Choroid plexus epithelial cell (primary cell): ENCODE results near the gene NECTIN1.

Source experiments
- DNase-seq: peaks from one replicate; pipeline ENCODE4 v3.0.0-alpha.2; 2010; ENCODE audit warnings: low read depth
- H3K4me3 ChIP-seq: 2 replicates; pipeline ENCODE4 v1.5.1; 2011; ENCODE audit warnings: low read depth, mild to moderate bottlenecking, control low read depth, low read length, moderate library complexity
- CTCF ChIP-seq: conservative IDR thresholded peaks from 2 replicates; pipeline ENCODE4 v1.5.1; 2011; ENCODE audit warnings: low read depth, mild to moderate bottlenecking, control low read depth, inconsistent platforms, low read length, moderate library complexity

NECTIN1 gene

GRCh38 chr11:119730789-119731386, 1.9 kb upstream of the NECTIN1 start:
- no peak overlapping the region for H3K4me3 ChIP-seq
- DNase-seq, result no peak
- TF ChIP-seq CTCF, result no peak

DNA sequence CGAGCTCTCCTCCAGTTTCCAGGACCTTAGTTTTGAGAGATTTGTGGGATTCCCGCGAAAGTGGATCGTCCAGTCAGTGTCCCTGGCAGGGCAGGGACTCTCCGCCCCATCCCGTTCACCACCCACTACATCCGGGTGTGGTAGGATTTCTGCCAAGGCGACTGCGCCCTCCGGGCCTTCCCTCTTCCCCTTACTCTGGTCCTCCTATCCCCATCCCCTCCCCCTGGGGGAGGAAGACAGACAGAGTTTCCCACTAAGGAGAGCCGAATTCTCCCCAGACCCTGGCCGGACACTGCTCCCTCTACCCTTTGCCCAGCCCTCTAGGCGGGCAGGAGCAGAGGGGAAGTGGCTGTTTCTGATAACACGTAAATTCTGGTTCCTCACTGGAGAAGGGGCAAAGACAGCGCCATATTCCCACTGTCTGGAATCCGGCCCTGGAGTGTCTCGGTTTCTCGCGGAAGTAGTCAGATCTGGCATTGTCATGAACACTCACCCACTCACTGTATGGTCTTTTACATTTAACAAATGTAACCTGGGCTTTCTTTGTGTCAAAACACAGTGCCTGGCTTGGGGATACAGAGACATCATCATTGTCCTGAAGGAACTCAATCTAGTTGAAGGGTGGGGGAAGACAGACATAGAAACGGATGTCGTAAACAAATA, 1.1 kb upstream of the NECTIN1 start:
- peak overlapping the region; percentile 63 for H3K4me3 ChIP-seq
- peak; percentile 36 for DNase-seq

DNA sequence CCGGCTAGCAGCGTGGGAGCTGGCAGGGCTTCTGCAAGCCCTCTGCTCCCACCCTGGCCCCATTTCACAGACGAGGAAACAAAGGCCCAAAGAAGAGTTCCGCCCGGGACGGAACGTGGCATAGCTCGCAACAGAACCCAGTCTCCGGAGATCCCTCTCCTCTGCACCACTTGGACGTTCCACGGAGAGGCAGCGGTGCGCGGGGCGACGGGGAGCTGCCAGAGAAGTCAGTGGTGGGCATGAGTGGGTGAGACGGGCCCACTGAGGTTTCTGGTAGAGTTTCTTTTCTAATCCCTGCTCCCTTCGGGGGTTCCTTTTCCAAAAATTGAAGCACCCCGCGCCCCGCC, 554 bp upstream of the NECTIN1 start:
- TF ChIP-seq CTCF, result no peak
- peak overlapping the region; percentile 63 for H3K4me3 ChIP-seq
- no peak for DNase-seq

More for the DNA sequence above, 1.1 kb upstream of the NECTIN1 start:
- TF ChIP-seq CTCF, result no peak

DNA sequence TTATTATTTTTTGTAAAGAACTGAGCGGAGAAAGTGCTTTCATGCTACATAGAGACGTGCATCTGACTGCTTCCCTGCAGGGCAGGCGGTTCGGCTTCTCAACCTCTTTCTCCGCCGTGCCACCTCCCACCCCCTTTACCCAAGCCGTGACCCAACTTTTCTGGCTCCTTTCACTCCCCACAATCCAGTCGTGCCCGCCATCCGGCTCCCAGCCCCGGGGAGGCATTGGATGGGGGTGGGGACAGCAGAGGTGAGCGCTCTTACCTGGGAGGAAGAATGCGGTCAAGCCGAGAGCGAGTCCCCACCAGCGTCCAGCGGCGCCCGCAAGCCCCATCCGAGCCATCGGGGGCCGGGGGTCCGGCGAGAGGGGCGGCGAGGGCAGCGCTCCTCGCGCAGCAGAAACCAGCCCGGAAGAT, 781 bp downstream of the NECTIN1 start:
- peak; percentile 30 for DNase-seq
- no peak for TF ChIP-seq CTCF
- peak overlapping the region; percentile 63 for H3K4me3 ChIP-seq

DNA sequence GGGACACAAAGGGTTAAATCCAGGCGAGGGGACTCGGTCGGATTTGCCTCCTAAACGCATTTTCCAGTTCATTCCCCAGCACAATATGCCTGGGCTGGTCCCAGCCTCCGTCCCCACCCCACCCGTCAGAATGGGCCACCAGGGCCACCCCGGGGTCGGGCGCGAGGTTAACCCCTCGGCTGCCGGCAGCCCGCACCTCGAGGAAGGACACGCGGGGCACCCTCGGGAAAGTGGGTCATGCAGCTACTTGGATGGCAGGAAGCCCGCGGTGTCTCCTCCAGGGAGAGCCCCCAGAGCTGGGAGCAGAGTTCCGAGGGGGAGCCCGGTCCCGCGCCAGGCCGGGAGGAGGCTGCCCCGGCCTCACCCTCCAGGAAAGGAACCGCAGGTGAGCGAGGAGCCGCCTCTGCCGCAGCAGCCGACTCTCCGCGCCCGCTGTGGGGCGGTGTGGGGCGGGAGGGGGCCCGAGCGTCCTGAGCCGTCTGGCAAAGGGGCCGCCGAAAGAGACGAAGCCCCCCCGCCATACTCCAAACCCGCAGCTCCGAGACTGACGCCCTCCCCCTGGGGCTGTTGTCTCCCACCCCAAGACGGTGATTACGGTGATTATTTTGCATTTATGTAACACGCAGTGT, 1.4 kb downstream of the NECTIN1 start:
- H3K4me3 ChIP-seq, result peak overlapping the region; percentile 63
- TF ChIP-seq CTCF, result peak; percentile 20
- DNase-seq, result no peak

DNA sequence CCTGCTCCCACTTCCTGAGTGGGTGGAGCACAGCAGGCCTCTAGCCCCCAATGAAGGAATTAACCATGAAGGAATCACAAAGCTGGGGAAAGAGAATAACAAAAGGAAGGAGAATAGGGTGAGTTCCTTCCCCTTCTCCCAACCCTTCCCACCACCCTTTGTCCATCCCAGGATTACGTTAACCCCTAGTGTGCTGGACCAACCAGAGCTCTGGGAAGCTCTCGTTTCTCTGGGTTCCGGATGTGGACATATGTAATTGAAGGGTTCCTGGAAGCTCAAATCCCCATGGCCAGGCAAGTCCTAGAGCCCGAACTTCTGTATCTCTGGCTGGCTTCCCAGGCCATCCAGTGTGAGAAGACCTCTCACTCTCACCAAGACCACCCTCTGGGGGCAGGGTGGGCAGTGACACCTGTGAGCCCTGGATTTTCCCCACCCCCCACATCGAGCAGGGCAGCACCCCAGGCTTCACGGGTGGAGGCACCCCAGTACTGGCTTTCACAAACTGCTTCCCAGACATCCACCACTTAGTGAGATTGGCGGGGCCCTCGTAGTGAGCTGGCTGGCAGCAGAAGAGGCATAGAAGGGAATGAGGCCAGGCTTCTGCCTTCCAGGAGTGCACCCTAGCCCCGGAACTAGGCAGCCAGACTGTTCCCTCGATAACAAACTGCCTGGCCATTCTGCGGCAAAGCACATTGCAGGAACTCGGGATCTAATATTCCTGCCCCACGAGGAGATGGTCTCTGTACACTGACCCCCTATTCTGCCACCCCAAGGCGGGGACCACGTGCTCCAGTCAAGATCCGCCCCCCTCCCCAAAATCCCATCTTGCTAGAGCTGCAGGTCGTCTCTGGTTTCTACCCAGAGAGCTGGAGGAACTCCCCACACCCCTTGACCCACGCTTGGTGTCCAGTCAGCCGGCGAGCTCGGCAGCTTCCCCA, 2.1 kb downstream of the NECTIN1 start:
- TF ChIP-seq CTCF, result no peak
- DNase-seq, result no peak
- peak overlapping the region; percentile 63 for H3K4me3 ChIP-seq
